ENCODE measurements around the gene ZNF519. TPM values are rescaled to one million over a fixed set of nuclear protein-coding genes. Genes with fewer than 3 reads are reported as not detected.
"Not testable (repeated sequence)": the region's sequence is repeated elsewhere in the genome, so short reads cannot be mapped to it uniquely, and the experiment has no call there.

Gene ZNF519
- 7.3 TPM for polyA plus RNA-seq

GRCh38 chr18:14132271-14132700, at the start of gene ZNF519:
Gene ZNF519, minus strand, starts transcription at chr18:14132435. Its CDS starts 158 bp downstream, at chr18:14132277.
- peaks cover 6 to 13% (median 8%) of the 10 kb centered on the region in 3 donors for H3K4me1 Mint-ChIP-seq
- not testable (repeated sequence) for H3K9me3 Mint-ChIP-seq, H3K36me3 Mint-ChIP-seq, H3K27me3 Mint-ChIP-seq
- H3K4me3 Mint-ChIP-seq = peak within 1 kb of the TSS; percentile 93 to 98 (median 96)
- peak within 1 kb of the TSS; percentile 82 to 86 (median 83) for H3K27ac Mint-ChIP-seq

- Mint-ChIP-seq H3K4me3 (peak overlapping the region; percentile 85 to 96 (median 92)), H3K4me1 (peaks cover 2 to 11% (median 3%) of the 10 kb centered on the region in 3 donors), H3K36me3 (peaks cover 1% of the 10 kb centered on the region), H3K27ac (peak overlapping the region in 1 of 3 donors; percentile 57), H3K9me3 (no peaks in the 10 kb centered on the region), H3K27me3 (no peaks in the 10 kb centered on the region)
These were observed 47.1 kb upstream of the ZNF519 start for GRCh38 chr18:14179306-14179705.

- H3K27me3 Mint-ChIP-seq, H3K9me3 Mint-ChIP-seq, H3K36me3 Mint-ChIP-seq: not testable (repeated sequence)
- Mint-ChIP-seq H3K4me3 (peak overlapping the region; percentile 85 to 96 (median 92)), H3K27ac (peak overlapping the region in 1 of 3 donors; percentile 57), H3K4me1 (peaks cover 2 to 11% (median 3%) of the 10 kb centered on the region in 3 donors)
These were observed 46.3 kb upstream of the ZNF519 start for GRCh38 chr18:14178321-14179196.

GRCh38 chr18:14177540-14178320, 45.5 kb upstream of the ZNF519 start:
- peaks cover 2 to 11% (median 3%) of the 10 kb centered on the region in 3 donors for H3K4me1 Mint-ChIP-seq
- not testable (repeated sequence) for H3K27ac Mint-ChIP-seq, H3K9me3 Mint-ChIP-seq, H3K27me3 Mint-ChIP-seq, H3K36me3 Mint-ChIP-seq
- H3K4me3 Mint-ChIP-seq = peak overlapping the region in 1 of 4 donors; percentile 93

GRCh38 chr18:14175404-14175803, 43.2 kb upstream of the ZNF519 start:
- Mint-ChIP-seq H3K4me1 (peaks cover 2 to 11% (median 3%) of the 10 kb centered on the region in 3 donors), H3K4me3 (peak overlapping the region in 1 of 4 donors; percentile 56)
- not testable (repeated sequence) for H3K36me3 Mint-ChIP-seq, H3K27me3 Mint-ChIP-seq, H3K27ac Mint-ChIP-seq, H3K9me3 Mint-ChIP-seq

GRCh38 chr18:14174706-14175085, 42.5 kb upstream of the ZNF519 start:
- no peak overlapping the region for H3K27ac Mint-ChIP-seq
- peaks cover 0 to 6% (median under 1%) of the 10 kb centered on the region in 3 donors for H3K4me1 Mint-ChIP-seq
- H3K9me3 Mint-ChIP-seq = no peaks in the 10 kb centered on the region
- H3K36me3 Mint-ChIP-seq = peaks cover 1% of the 10 kb centered on the region
- no peaks in the 10 kb centered on the region for H3K27me3 Mint-ChIP-seq
- H3K4me3 Mint-ChIP-seq = no peak overlapping the region

- H3K36me3 Mint-ChIP-seq, H3K27ac Mint-ChIP-seq, H3K27me3 Mint-ChIP-seq, H3K9me3 Mint-ChIP-seq, H3K4me1 Mint-ChIP-seq, H3K4me3 Mint-ChIP-seq: not testable (repeated sequence)
These were observed 41.9 kb upstream of the ZNF519 start for GRCh38 chr18:14174002-14174705.

- H3K27ac Mint-ChIP-seq, H3K9me3 Mint-ChIP-seq, H3K36me3 Mint-ChIP-seq, H3K27me3 Mint-ChIP-seq, H3K4me1 Mint-ChIP-seq: not testable (repeated sequence)
- H3K4me3 Mint-ChIP-seq = peak overlapping the region in 1 of 4 donors; percentile 55
These were observed 41.1 kb upstream of the ZNF519 start for GRCh38 chr18:14173116-14173951.

- not testable (repeated sequence) for H3K9me3 Mint-ChIP-seq, H3K36me3 Mint-ChIP-seq, H3K27ac Mint-ChIP-seq
These were observed 40.2 kb upstream of the ZNF519 start for GRCh38 chr18:14172142-14173115.

GRCh38 chr18:14171301-14172141, 39.3 kb upstream of the ZNF519 start:
- not testable (repeated sequence) for H3K4me1 Mint-ChIP-seq, H3K27ac Mint-ChIP-seq, H3K27me3 Mint-ChIP-seq, H3K36me3 Mint-ChIP-seq, H3K9me3 Mint-ChIP-seq, H3K4me3 Mint-ChIP-seq

More at GRCh38 chr18:14172142-14173115, 40.2 kb upstream of the ZNF519 start:
- H3K4me3 Mint-ChIP-seq, H3K4me1 Mint-ChIP-seq, H3K27me3 Mint-ChIP-seq: not testable (repeated sequence)

GRCh38 chr18:14170367-14171036, 38.3 kb upstream of the ZNF519 start:
- not testable (repeated sequence) for H3K27me3 Mint-ChIP-seq, H3K4me1 Mint-ChIP-seq, H3K9me3 Mint-ChIP-seq, H3K36me3 Mint-ChIP-seq, H3K27ac Mint-ChIP-seq, H3K4me3 Mint-ChIP-seq

- H3K36me3 Mint-ChIP-seq, H3K27me3 Mint-ChIP-seq, H3K9me3 Mint-ChIP-seq, H3K4me1 Mint-ChIP-seq, H3K27ac Mint-ChIP-seq, H3K4me3 Mint-ChIP-seq: not testable (repeated sequence)
These were observed 30.7 kb upstream of the ZNF519 start for GRCh38 chr18:14162915-14163314.
